Measurements from ENCODE around the gene SV2B. TPM values are rescaled to one million over a fixed set of nuclear protein-coding genes. Genes with fewer than 3 reads are reported as not detected.

Gene SV2B
- total and polyA plus RNA-seq, 2 donors (not counting 3 experiments of a cell fraction or from before 2014, with no cell fraction given): not detected

- Histone ChIP-seq H3K9ac (replicated peaks; ENCODE audit: extremely low read depth, insufficient read depth, low read length) (no peak overlapping the region), H3K9me1 (replicated peaks; ENCODE audit: control insufficient read depth, extremely low read depth, insufficient read depth, low read length) (no peaks in the 10 kb centered on the region), H3K4me2 (ENCODE audit: insufficient read depth, low read length) (no peak overlapping the region), H4K20me1 (replicated peaks; ENCODE audit: control insufficient read depth, extremely low read depth, insufficient read depth, low read length) (no peaks in the 10 kb centered on the region), H2AFZ (ENCODE audit: low read depth, low read length) (no peak overlapping the region), H3K9me3 (replicated peaks; ENCODE audit: control insufficient read depth, insufficient read depth, low read length) (no peaks in the 10 kb centered on the region), H3K27ac (ENCODE audit: insufficient read depth, low read depth, low read length) (no peak overlapping the region), H3K36me3 (ENCODE audit: control insufficient read depth in 2 of 2, extremely low read depth in 1 of 2, insufficient read depth in 2 of 2, low read length in 2 of 2) (no peaks in the 10 kb centered on the region), H3K79me2 (ENCODE audit: control insufficient read depth, insufficient read depth, low read length) (no peaks in the 10 kb centered on the region), H3K27me3 (ENCODE audit: control insufficient read depth in 2 of 2, insufficient read depth in 2 of 2, low read length in 2 of 2) (peaks cover 2% of the 10 kb centered on the region in 2 experiments), H3K4me3 (replicated peaks in 1 of 3; ENCODE audit: insufficient read depth in 1 of 3, low read depth in 1 of 3, low read length in 3 of 3) (no peak overlapping the region), H3K4me1 (ENCODE audit: control insufficient read depth, extremely low read depth, insufficient read depth, low read length) (no peaks in the 10 kb centered on the region)
- DNase-seq (ENCODE audit: low read depth, low spot score) (no peak), FAIRE-seq (no peak)
- no peak for TF ChIP-seq JUN (IDR thresholded peaks at IDR 0.05; ENCODE audit: borderline replicate concordance, insufficient read depth, insufficient read length, low read depth)
- no peak for TF ChIP-seq GATA2 (IDR thresholded peaks at IDR 0.05; ENCODE audit: insufficient read depth, insufficient read length, low read depth, low read length)
- no peak for TF ChIP-seq EZH2 (IDR thresholded peaks at IDR 0.05; ENCODE audit: borderline replicate concordance, low read depth, low read length, severe bottlenecking)
- no peak for TF ChIP-seq CTCF (IDR thresholded peaks at IDR 0.05; ENCODE audit: extremely low read depth in 1 of 2, insufficient read depth in 1 of 2, low read depth in 1 of 2, low read length in 2 of 2)
- no peak for TF ChIP-seq POLR2AphosphoS5 (IDR thresholded peaks at IDR 0.05; ENCODE audit: insufficient read depth, low read depth, low read length)
- no peak for TF ChIP-seq MAX (IDR thresholded peaks at IDR 0.05; ENCODE audit: insufficient read depth, insufficient read length)
- no peak for TF ChIP-seq POLR2A (IDR thresholded peaks at IDR 0.05; ENCODE audit: low read depth, low read length)
- TF ChIP-seq FOS (IDR thresholded peaks at IDR 0.05; ENCODE audit: borderline replicate concordance, insufficient read depth, low read length): no peak
- TF ChIP-seq MYC (IDR thresholded peaks at IDR 0.05; ENCODE audit: low read depth, low read length): no peak
- ChIA-PET CTCF (no interaction called here), POLR2A (no interaction called here)
- dilution Hi-C loops (cut with MboI; ENCODE audit: extremely low pct_ligation_motif_present, low sequenced_read_pairs) (no loop called here), intact Hi-C loops (cut with micrococcal nuclease) (no loop called here)
- no TSS peak for BruUV-seq (replicated peaks)
Measured at GRCh38 chr15:91308199-91308598, 208.1 kb downstream of the SV2B start.
